GM23338 (cell line): ENCODE data around the gene PHF21A. TPM values are rescaled to one million over a fixed set of nuclear protein-coding genes. Genes with fewer than 3 reads are reported as not detected.

Experiments
- ATAC-seq: fragments of 200-7000 bp; cut with Tn5 transposase; 3 replicates; pipeline ENCODE4 v1.9.1; 2020
- DNase-seq: peaks from one replicate; pipeline ENCODE4 v3.0.0-alpha.2; 2015; ENCODE audit warnings: low spot score
- H2AFZ ChIP-seq: fragments of 200-600 bp; sonication (generic); 2 replicates; pipeline ENCODE4 v1.8.0; 2016; ENCODE audit warnings: antibody characterized with exemption, mild to moderate bottlenecking, moderate library complexity
- H3F3A ChIP-seq: fragments of 200-600 bp; sonication (generic); replicated peaks from 2 replicates; pipeline ENCODE4 v1.8.0; 2017; ENCODE audit warnings: antibody characterized with exemption, mixed run types, low read depth
- H3K27ac ChIP-seq: fragments of 200-600 bp; sonication (generic); 2 replicates; pipeline ENCODE4 v1.6.1; 2016; ENCODE audit warnings: low read depth
- H3K27me3 ChIP-seq: fragments of 200-600 bp; sonication (generic); 2 replicates; pipeline ENCODE4 v1.8.0; 2016; ENCODE audit warnings: mild to moderate bottlenecking, mixed run types, moderate library complexity; ENCODE audit not compliant: insufficient read depth
- H3K36me3 ChIP-seq: fragments of 200-600 bp; sonication (generic); 2 replicates; pipeline ENCODE4 v1.8.0; 2016; ENCODE audit warnings: mild to moderate bottlenecking; ENCODE audit not compliant: insufficient read depth
- H3K4me1 ChIP-seq: fragments of 200-600 bp; sonication (generic); 2 replicates; pipeline ENCODE4 v1.8.0; 2016; ENCODE audit warnings: mild to moderate bottlenecking, moderate library complexity; ENCODE audit not compliant: insufficient read depth
- H3K4me2 ChIP-seq: fragments of 200-600 bp; sonication (generic); 2 replicates; pipeline ENCODE4 v1.7.1; 2017; ENCODE audit warnings: mixed run types
- H3K4me3 ChIP-seq: fragments of 200-600 bp; sonication (generic); 2 replicates; pipeline ENCODE4 v1.6.1; 2016; ENCODE audit warnings: mixed run types
- H3K79me2 ChIP-seq: fragments of 200-600 bp; sonication (generic); replicated peaks from 2 replicates; pipeline ENCODE4 v1.8.0; 2017; ENCODE audit warnings: mild to moderate bottlenecking; ENCODE audit not compliant: insufficient read depth
- H3K9me2 ChIP-seq: fragments of 200-600 bp; sonication (generic); 2 replicates; pipeline ENCODE4 v1.8.0; 2017; ENCODE audit not compliant: insufficient read depth
- H4K20me1 ChIP-seq: fragments of 200-600 bp; sonication (generic); replicated peaks from 2 replicates; pipeline ENCODE4 v1.8.0; 2017; ENCODE audit warnings: mild to moderate bottlenecking; ENCODE audit not compliant: insufficient read depth
- H3K27ac Mint-ChIP-seq: 2 replicates; pipeline ENCODE4 v1.8.0; 2020; ENCODE audit warnings: inconsistent platforms, mild to moderate bottlenecking, moderate library complexity, mixed read lengths
- H3K27me3 Mint-ChIP-seq: 3 replicates; pipeline ENCODE4 v1.8.0; 2022; ENCODE audit warnings: low read depth, mild to moderate bottlenecking, moderate library complexity, mixed read lengths, inconsistent platforms; ENCODE audit not compliant: insufficient read depth, poor library complexity
- H3K36me3 Mint-ChIP-seq: 3 replicates; pipeline ENCODE4 v1.8.0; 2021; ENCODE audit warnings: low read depth, mild to moderate bottlenecking, inconsistent platforms, moderate library complexity, mixed read lengths
- H3K4me1 Mint-ChIP-seq: 3 replicates; pipeline ENCODE4 v1.8.0; 2020; ENCODE audit warnings: mild to moderate bottlenecking, inconsistent platforms, mixed read lengths
- H3K4me3 Mint-ChIP-seq: 3 replicates; pipeline ENCODE4 v1.8.0; 2021; ENCODE audit warnings: moderate library complexity, mild to moderate bottlenecking, inconsistent platforms, mixed read lengths
- H3K9me3 Mint-ChIP-seq: 3 replicates; pipeline ENCODE4 v1.8.0; 2020; ENCODE audit warnings: moderate library complexity, mild to moderate bottlenecking, inconsistent platforms, mixed read lengths
- EZH2 ChIP-seq: fragments of 200-600 bp; sonication (generic); IDR thresholded peaks from one replicate; pipeline ENCODE4 v1.8.0; 2017; ENCODE audit warnings: antibody characterized with exemption, mild to moderate bottlenecking, low read depth; ENCODE audit not compliant: unreplicated experiment
- EZH2phosphoT487 ChIP-seq: fragments of 200-600 bp; sonication (generic); IDR thresholded peaks from one replicate; pipeline ENCODE4 v1.8.1; 2018; ENCODE audit warnings: antibody characterized with exemption; ENCODE audit not compliant: unreplicated experiment
- NANOG ChIP-seq: IDR thresholded peaks from 2 replicates; pipeline ENCODE4 v1.6.1; 2016; ENCODE audit warnings: antibody characterized with exemption, borderline replicate concordance
- POLR2AphosphoS5 ChIP-seq: IDR thresholded peaks from 2 replicates; pipeline ENCODE4 v1.6.1; 2016; ENCODE audit warnings: antibody characterized with exemption, low read depth
- STAT1 ChIP-seq: IDR thresholded peaks from one replicate; pipeline ENCODE4 v1.6.1; 2016; ENCODE audit warnings: antibody characterized with exemption; ENCODE audit not compliant: unreplicated experiment
- ZNF462 ChIP-seq: fragments of 250-450 bp; sonication (Bioruptor Pico); IDR thresholded peaks from 2 replicates; pipeline ENCODE4 v1.5.0; 2020; ENCODE audit warnings: mild to moderate bottlenecking, moderate library complexity
- polyA plus RNA-seq: library from polyadenylated mRNA; unstranded; fragments of >200 nt; fragmentation: Nextera tagmentation; extraction: Ambion mirVana; gene quantifications from 2 replicates; pipeline ENCODE4 v1.2.1, GENCODE V29; 2016
- total RNA-seq: library from RNA; depleted of rRNA; stranded (reverse); fragments of >200 nt; shearing (Covaris generic); gene quantifications from 2 replicates; pipeline ENCODE4 v1.2.3, GENCODE V29; 2014
- TF ChIP-seq, protein P1 (sequence below), 2 experiments: fragments of 200-600 bp in 1 of 2; sonication (generic) in 1 of 2; conservative IDR thresholded peaks; 2 replicates each; pipeline versions ENCODE4 v1.5.1 to v1.6.1; 2016 to 2017; ENCODE audit warnings: antibody characterized with exemption in 2 of 2, low read depth in 2 of 2, mild to moderate bottlenecking in 2 of 2, moderate library complexity in 1 of 2

Gene PHF21A
- total and polyA plus RNA-seq, 2 experiments from 2014 or later, result 21.7 to 23.6 TPM

GRCh38 chr11:46161201-46161600 is 39.9 kb upstream of the PHF21A start:
- peak overlapping the region; percentile 69; the same call in 1 of the 2 replicates for H2AFZ ChIP-seq
- H3F3A ChIP-seq, result no peaks in the 10 kb centered on the region
- H3K27ac ChIP-seq, result no peak overlapping the region
- no peak for DNase-seq
- H3K36me3 ChIP-seq, result no peaks in the 10 kb centered on the region
- Mint-ChIP-seq H3K4me3 (no peak overlapping the region), H3K9me3 (no peaks in the 10 kb centered on the region), H3K36me3 (no peaks in the 10 kb centered on the region), H3K27me3 (peaks cover 4% of the 10 kb centered on the region), H3K4me1 (0 out of 3 replicates have a peak, but pooled peaks cover 3% of the 10 kb centered on the region), H3K27ac (no peak overlapping the region)
- H3K9me2 ChIP-seq, result no peaks in the 10 kb centered on the region
- no peaks in the 10 kb centered on the region for H3K79me2 ChIP-seq
- H4K20me1 ChIP-seq, result no peaks in the 10 kb centered on the region
- TF ChIP-seq EZH2phosphoT487, result no peak
- TF ChIP-seq NANOG, result no peak
- no peak for TF ChIP-seq POLR2AphosphoS5
- TF ChIP-seq EZH2, result no peak
- no peak for TF ChIP-seq ZNF462 (CRISPR knock-in tag)
- H3K4me3 ChIP-seq, result no peak overlapping the region
- H3K4me1 ChIP-seq, result no peaks in the 10 kb centered on the region
- H3K4me2 ChIP-seq, result no peak overlapping the region
- no peaks in the 10 kb centered on the region for H3K27me3 ChIP-seq
- ATAC-seq, result no peak

DNA sequence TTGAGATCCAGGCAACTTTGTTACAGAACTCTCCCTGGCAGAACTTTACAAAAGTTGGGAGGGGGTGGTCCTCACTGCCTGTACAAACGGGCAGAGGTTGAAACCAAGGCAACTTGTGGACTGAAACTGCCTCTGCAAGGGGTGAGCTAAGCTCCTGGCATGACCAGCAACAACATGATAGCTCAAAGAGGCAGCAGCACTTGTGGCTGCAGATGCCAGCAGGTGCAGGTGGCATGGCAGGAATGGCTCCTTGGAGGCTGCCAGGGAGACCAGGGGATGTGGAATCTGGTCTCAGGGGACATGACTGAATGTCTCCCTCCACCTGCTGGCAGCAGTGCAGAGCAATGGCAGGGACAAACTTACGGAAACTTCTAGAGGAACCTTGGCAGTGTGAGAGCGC is 38.8 kb upstream of the PHF21A start:
- Histone ChIP-seq H4K20me1 (no peaks in the 10 kb centered on the region), H3K79me2 (no peaks in the 10 kb centered on the region), H3K27me3 (no peaks in the 10 kb centered on the region), H3K4me1 (no peaks in the 10 kb centered on the region), H3F3A (no peaks in the 10 kb centered on the region), H3K9me2 (no peaks in the 10 kb centered on the region), H3K4me3 (no peak overlapping the region), H3K36me3 (no peaks in the 10 kb centered on the region), H3K27ac (no peak overlapping the region), H3K4me2 (no peak overlapping the region), H2AFZ (peak overlapping the region; percentile 69; the same call in 1 of the 2 replicates)
- Mint-ChIP-seq H3K36me3 (no peaks in the 10 kb centered on the region), H3K27ac (no peak overlapping the region), H3K27me3 (peaks cover 4% of the 10 kb centered on the region), H3K4me3 (no peak overlapping the region), H3K9me3 (no peaks in the 10 kb centered on the region), H3K4me1 (0 out of 3 replicates have a peak, but pooled peaks cover 3% of the 10 kb centered on the region)
- TF ChIP-seq, protein P1, sequence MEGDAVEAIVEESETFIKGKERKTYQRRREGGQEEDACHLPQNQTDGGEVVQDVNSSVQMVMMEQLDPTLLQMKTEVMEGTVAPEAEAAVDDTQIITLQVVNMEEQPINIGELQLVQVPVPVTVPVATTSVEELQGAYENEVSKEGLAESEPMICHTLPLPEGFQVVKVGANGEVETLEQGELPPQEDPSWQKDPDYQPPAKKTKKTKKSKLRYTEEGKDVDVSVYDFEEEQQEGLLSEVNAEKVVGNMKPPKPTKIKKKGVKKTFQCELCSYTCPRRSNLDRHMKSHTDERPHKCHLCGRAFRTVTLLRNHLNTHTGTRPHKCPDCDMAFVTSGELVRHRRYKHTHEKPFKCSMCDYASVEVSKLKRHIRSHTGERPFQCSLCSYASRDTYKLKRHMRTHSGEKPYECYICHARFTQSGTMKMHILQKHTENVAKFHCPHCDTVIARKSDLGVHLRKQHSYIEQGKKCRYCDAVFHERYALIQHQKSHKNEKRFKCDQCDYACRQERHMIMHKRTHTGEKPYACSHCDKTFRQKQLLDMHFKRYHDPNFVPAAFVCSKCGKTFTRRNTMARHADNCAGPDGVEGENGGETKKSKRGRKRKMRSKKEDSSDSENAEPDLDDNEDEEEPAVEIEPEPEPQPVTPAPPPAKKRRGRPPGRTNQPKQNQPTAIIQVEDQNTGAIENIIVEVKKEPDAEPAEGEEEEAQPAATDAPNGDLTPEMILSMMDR (conservative IDR thresholded peaks at IDR 0.05; ENCODE audit: low read depth in 2 of 2), result peak in 1 of 2 experiments; percentile 56; a peak in 3 of 4 replicates
- TF ChIP-seq STAT1 (no peak), NANOG (no peak)
- DNase-seq, result peak; percentile 51
- peak; percentile 53 for ATAC-seq
